Measurements from ENCODE around the gene ATAD2B.

GRCh38 chr2:23837871-23838270 lies 89.1 kb downstream of the ATAD2B start:
- TF ChIP-seq CTCF (IDR thresholded peaks at IDR 0.05): no peak
- no peak for TF ChIP-seq POLR2A (IDR thresholded peaks at IDR 0.05)
